ENCODE measurements around the gene FGD5. TPM values are rescaled to one million over a fixed set of nuclear protein-coding genes. Genes with fewer than 3 reads are reported as not detected.

Gene FGD5
- total RNA-seq, 3 donors from 2014 or later = 0.13 to 0.25 TPM; not detected in 1

DNA sequence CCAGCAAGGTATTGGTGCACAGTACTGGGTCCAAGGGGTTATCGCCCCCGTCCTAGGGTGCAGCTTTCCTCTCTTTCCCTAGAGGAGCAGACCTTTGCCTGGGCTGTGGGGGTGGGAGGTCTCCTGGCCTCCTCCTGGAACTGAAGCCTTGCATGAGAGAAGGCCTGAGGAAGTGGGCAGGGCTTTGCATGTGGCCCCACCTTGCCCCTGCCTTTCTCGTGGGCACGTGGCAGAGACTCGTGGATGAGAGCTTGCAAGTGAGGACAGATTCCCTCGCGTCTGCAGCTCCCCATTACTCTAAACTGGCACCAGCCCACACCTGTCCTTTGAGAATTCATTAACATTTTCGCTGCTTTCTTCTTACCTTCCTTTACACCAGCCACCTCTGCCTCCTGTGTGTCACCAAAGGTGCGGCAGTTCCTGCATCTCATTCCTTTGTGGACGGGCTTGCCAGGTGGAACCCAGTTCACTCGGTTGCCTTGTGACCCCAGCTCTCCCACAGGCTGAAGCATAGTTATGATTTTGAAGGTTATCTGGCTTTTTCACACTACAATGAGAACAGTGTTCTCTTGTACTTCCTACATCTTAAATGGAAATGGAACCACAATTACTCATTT is 87.7 kb downstream of the FGD5 start:
- Mint-ChIP-seq H3K27me3 (ENCODE audit: low read depth) (peaks cover 1% of the 10 kb centered on the region), H3K9me3 (peaks cover 8% of the 10 kb centered on the region), H3K4me3 (no peak overlapping the region), H3K36me3 (ENCODE audit: insufficient read depth) (no peaks in the 10 kb centered on the region), H3K4me1 (ENCODE audit: low read depth) (no peaks in the 10 kb centered on the region)
- no peak for DNase-seq
- no peak for ATAC-seq

DNA sequence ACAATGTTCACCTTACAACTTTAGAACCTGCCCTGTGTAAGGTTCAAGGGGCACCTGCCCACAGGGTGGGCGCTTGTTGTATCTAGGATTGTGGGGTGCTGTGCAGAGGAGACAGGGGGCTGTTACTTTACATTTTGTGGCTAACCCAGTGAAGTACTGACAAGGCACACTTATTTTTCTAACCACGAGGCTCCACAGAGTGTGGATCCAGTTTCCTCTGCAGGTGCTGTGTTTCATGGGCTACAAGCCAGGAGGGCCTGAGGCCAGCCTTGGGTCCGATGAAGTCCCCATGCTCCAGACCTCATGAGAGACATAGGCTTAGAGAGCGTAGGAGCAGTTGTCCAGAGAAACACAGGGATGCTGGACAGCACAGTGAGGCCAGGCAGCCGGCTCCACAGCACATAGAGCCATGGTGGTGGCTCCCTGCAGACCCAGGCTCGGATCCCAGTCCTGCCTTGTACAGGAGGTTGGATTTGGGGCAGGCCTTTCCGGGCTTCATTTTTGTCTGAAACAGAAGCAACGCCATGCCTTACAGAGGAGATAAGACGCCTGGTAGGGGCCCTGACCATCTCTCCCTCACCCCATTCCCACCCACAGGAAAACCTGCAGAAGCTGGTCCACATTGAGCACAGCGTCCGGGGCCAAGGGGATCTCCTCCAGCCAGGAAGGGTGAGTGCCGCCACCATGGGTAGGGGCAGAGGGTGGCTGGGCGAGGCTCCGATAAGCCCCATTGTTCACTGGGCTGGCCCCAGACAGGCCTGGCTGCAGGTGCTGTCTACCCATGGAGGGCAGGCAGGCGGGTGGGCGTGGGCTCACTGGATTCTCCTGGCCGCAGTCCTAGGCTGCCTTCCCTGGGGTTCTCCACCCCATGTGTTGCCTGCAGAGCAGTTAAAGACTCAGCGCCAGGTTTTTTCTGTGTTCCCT is 88.5 kb downstream of the FGD5 start:
- H3K36me3 Mint-ChIP-seq (ENCODE audit: insufficient read depth) = no peaks in the 10 kb centered on the region
- ATAC-seq (no peak), DNase-seq (no peak)
- H3K9me3 Mint-ChIP-seq = peaks cover 8% of the 10 kb centered on the region
- H3K27me3 Mint-ChIP-seq (ENCODE audit: low read depth) = peaks cover 4% of the 10 kb centered on the region
- no peak overlapping the region for H3K4me3 Mint-ChIP-seq
- H3K4me1 Mint-ChIP-seq (ENCODE audit: low read depth) = no peaks in the 10 kb centered on the region

DNA sequence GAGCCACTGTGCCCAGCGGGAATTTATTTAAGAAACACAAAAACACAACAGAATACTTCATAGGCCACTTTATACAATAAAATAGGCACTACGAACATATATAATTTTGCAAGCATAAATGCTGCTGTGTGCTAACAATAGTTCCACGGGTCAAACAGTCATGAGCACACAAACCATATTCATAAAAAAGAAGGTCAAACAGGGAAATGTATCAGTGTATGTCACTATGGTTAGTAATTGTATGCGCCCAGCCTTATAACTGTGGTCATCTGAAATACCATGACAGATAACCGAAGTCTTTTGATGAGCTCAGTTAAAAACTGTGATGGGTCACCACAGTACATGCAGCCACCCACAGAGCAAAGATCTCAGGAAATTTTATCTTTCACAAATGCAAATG is 90.5 kb downstream of the FGD5 start:
- Mint-ChIP-seq H3K9me3 (peaks cover 8% of the 10 kb centered on the region), H3K36me3 (ENCODE audit: insufficient read depth) (no peaks in the 10 kb centered on the region), H3K27me3 (ENCODE audit: low read depth) (peaks cover 4% of the 10 kb centered on the region), H3K4me1 (ENCODE audit: low read depth) (no peaks in the 10 kb centered on the region), H3K4me3 (no peak overlapping the region)
- no peak for ATAC-seq
- no peak for DNase-seq

DNA sequence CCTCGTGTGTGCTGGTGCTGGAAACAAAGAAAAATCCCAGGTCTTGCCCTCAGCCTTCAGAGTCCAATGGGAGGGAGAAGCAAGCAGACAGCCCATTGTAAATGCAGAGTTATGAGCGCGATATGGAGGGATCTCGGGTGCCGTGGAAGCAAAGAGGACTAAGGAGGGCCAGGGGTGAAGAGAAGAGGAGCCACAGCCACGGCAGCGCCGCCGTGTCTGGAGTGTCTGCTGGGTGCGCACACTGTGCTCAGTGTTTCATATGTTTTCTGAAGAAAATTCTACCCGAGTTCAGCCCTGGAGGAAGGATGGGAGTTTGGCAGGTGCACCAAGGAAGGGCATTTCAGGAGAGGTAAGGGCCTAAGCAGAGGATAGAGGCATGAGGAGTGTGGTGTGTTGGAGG is 92.9 kb downstream of the FGD5 start:
- Mint-ChIP-seq H3K4me1 (ENCODE audit: low read depth) (no peaks in the 10 kb centered on the region), H3K4me3 (no peak overlapping the region), H3K9me3 (no peaks in the 10 kb centered on the region), H3K36me3 (ENCODE audit: insufficient read depth) (no peaks in the 10 kb centered on the region), H3K27me3 (ENCODE audit: low read depth) (peaks cover 4% of the 10 kb centered on the region)
- DNase-seq = no peak
- ATAC-seq = no peak

DNA sequence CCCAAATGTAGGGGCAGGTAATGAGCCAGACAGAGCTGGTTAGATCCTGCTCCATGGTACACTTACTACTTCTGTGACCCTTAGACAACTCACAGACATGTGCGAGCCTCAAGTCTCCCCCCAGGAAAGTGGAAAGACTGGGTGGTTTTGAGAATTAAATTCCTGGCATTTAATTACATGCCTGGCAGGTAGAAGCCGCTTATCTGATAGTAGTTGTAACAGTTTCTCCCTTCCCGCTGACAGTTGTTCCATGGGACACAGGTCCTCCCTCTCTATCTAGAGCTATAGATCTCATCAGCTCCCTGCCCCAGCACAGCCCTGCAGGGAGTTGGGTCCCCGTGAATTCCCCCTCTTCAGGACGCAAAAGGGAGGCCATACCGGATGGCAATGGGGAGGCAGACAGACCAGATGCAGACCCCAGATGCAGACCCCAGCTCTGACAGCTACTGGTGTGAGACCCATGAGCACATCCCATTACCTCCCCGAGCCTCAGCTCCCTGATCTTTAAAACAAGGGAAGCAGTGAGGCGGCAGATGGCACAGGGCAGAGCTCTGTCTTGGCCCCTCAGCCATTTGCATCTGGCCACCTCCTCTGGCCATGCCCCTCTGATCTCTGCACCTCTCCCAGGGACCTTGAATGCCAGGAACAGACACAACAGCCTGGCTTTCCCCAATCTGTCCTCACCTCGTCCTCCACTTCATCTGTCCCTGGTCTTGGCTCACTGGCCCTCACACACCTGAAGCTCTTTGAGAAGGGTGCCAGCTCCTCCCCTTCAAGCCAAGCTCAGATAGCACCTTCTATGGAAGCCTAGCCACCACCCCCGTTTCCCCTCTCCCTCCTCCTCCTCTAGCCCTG is 94.5 kb downstream of the FGD5 start:
- no peaks in the 10 kb centered on the region for H3K36me3 Mint-ChIP-seq (ENCODE audit: insufficient read depth)

DNA sequence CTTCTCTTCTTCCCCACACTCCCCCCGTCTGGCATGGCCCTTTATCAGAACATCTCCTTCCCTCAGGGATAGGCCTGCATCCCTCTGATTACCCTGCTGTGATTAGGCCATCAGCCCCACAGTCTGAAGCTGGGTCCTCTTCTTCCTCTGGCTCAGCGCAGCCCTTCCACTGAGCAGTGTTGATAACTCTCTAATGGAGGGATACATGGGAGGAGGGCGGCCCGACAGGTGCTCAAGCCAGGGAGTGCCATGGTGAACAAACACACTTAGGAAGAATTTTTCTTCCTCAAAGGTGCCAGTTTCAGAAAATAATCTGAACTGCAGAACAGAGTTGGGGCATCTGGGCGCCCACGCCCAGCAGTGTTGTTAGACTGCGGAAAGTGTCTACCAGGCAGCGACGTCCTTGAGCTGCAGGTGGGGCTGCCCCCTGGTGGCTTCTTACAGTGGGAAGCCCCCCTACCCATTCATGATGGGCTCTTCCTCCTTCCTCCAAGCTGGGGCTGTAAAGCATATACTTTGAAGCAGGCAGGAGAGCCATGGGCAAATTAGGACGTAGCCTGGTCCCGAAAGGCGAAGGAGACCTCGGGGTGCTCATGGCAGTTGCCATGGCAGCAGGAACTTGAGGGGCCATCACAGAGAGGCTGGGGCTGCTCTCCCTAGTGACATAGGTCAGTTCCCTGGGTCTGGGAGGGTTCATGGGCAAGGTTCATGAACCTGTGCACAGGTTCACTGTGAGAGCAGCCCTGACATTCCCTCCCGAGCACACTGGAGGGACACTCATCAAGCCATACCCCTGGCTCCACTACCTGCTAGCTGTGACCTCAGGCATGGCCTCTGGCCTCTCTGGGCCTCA is 95.4 kb downstream of the FGD5 start:
- DNase-seq = no peak
- H3K9me3 Mint-ChIP-seq = no peaks in the 10 kb centered on the region
- peaks cover 4% of the 10 kb centered on the region for H3K27me3 Mint-ChIP-seq (ENCODE audit: low read depth)
- no peak overlapping the region for H3K4me3 Mint-ChIP-seq
- no peaks in the 10 kb centered on the region for H3K36me3 Mint-ChIP-seq (ENCODE audit: insufficient read depth)
- no peaks in the 10 kb centered on the region for H3K4me1 Mint-ChIP-seq (ENCODE audit: low read depth)
- ATAC-seq = no peak

More for the DNA sequence above, 94.5 kb downstream of the FGD5 start:
- Mint-ChIP-seq H3K9me3 (no peaks in the 10 kb centered on the region), H3K4me1 (ENCODE audit: low read depth) (no peaks in the 10 kb centered on the region), H3K4me3 (no peak overlapping the region), H3K27me3 (ENCODE audit: low read depth) (peaks cover 4% of the 10 kb centered on the region)
- DNase-seq (no peak), ATAC-seq (no peak)

DNA sequence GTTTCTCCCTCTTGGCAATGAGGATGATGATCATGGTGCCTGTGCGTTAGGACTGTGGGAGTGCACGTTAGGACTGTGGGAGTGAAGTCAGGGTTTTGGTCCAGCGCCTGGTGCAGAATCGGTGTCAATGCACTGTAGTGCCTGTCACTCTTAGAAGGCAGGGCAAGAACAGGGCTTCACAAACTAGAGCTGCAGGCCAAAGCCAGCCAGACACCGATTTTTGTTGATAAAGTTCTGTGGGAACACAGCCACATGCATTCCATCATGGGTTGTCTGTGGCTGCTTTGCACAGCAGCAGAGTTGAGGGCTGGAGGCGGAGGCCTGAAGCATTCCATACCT is 96.0 kb downstream of the FGD5 start:
- Mint-ChIP-seq H3K27me3 (ENCODE audit: low read depth) (peaks cover 4% of the 10 kb centered on the region), H3K9me3 (no peaks in the 10 kb centered on the region), H3K4me3 (no peak overlapping the region), H3K4me1 (ENCODE audit: low read depth) (no peaks in the 10 kb centered on the region), H3K36me3 (ENCODE audit: insufficient read depth) (no peaks in the 10 kb centered on the region)
- no peak for DNase-seq
- ATAC-seq = no peak

DNA sequence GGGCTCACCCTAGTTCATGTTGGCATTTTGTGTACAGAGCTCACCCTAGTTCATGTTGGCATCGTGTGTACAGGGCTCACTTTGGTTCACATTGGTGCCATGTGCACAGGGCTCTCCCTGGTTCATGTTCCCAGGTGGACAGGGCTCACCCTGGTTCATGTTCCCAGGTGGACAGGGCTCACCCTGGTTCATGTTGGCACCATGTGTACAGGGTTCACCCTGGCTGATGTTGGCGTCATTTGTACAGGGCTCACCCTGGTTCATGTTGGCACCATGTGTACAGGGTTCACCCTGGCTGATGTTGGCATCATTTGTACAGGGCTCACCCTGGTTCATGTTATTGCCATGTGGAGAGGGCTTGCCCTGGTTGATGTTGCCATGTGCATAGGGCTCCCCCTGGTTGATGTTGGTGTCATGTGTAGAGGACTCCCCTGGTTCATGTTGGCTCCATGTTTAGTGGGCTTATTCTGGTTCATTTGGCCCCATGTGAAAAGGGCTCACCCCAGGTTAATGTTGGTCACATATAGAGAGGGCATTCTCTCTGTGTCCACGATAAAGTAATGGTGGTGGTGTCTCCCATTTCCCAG is 97.0 kb downstream of the FGD5 start:
- DNase-seq = no peak
- Mint-ChIP-seq H3K9me3 (no peaks in the 10 kb centered on the region), H3K27me3 (ENCODE audit: low read depth) (peaks cover 4% of the 10 kb centered on the region), H3K4me1 (ENCODE audit: low read depth) (no peaks in the 10 kb centered on the region), H3K36me3 (ENCODE audit: insufficient read depth) (no peaks in the 10 kb centered on the region), H3K4me3 (no peak overlapping the region)
- no peak for ATAC-seq

DNA sequence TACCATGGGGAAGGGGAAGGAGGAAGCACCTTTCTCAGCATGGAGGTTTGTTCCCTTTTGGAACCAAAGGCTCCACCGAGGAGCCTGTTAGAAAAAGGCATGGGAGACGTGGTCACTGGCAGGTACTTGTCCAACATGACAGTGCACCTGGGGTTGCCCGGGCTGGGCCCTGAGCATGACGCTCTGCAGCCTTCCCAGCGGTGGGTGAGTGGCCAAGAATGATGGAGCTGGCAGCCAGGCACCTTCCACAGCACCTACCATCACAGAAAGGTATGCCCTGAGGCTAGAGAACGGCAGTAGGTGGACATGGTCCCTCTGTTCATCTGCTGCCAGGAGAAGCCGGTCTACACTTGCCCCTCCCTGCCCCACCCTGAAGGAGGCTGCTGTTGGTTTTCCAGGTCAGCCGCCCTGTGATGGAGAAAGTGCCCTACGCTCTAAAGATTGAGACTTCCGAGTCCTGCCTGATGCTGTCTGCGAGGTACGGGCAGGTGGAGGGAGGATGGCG is 99.6 kb downstream of the FGD5 start:
- no peaks in the 10 kb centered on the region for H3K36me3 Mint-ChIP-seq (ENCODE audit: insufficient read depth)
- DNase-seq (no peak), ATAC-seq (no peak)
- no peaks in the 10 kb centered on the region for H3K4me1 Mint-ChIP-seq (ENCODE audit: low read depth)
- no peak overlapping the region for H3K4me3 Mint-ChIP-seq
- no peaks in the 10 kb centered on the region for H3K27me3 Mint-ChIP-seq (ENCODE audit: low read depth)
- H3K9me3 Mint-ChIP-seq = no peaks in the 10 kb centered on the region

DNA sequence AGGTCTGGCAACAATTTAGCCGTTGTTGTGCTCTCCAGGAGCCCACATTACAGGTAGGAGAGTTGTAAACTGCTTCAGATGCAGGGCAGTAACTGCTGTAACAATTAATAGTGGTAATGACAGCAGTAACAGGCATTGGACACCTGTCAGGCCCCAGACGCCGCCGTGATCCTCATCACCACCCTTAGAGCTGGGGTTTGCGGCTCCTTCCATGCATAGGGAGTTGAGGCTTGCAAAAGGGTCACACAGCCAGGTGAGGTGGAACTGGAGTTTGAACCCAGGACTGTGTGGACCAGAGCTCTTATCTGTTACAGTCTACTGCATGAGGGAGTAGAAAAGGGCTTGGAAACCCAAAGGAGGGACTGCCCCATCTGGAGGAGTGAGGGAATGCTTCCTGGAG is 101.8 kb downstream of the FGD5 start:
- ATAC-seq = no peak

DNA sequence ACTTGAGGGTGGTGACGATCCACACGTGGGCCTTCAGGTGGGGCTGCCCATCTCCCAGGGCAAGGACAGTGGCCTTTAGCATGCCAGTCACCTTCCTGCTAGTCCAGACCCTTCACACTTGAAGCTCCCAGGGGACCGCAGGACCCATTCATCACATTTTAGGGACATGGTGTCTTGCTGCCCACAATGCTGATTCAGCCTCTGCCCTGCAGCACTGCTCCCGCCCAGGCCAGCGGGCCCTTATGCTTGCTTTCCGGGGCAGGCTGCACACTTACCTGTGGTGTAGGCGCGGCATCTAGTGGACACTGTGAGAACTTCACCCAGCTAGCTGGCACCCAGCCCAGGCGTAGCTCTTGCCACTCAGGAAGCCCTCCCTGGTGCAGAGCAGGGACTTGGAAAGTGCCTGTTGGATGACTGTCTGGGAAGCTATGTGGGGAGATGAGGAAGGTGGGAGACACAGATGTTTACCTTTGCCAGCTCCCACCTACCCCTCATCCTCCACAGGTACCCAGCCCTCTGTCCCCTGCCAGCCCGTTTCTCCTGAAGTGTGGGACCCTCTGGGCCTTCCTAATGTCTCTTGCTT is 102.4 kb downstream of the FGD5 start:
- Mint-ChIP-seq H3K4me1 (ENCODE audit: low read depth) (no peaks in the 10 kb centered on the region), H3K36me3 (ENCODE audit: insufficient read depth) (no peaks in the 10 kb centered on the region), H3K27me3 (ENCODE audit: low read depth) (no peaks in the 10 kb centered on the region), H3K4me3 (no peak overlapping the region), H3K9me3 (no peaks in the 10 kb centered on the region)
- DNase-seq (peak; percentile 77), ATAC-seq (peak; percentile 92 to 93)

More for the DNA sequence above, 101.8 kb downstream of the FGD5 start:
- H3K4me3 Mint-ChIP-seq = no peak overlapping the region
- H3K36me3 Mint-ChIP-seq (ENCODE audit: insufficient read depth) = no peaks in the 10 kb centered on the region
- no peaks in the 10 kb centered on the region for H3K27me3 Mint-ChIP-seq (ENCODE audit: low read depth)
- no peak for DNase-seq
- no peaks in the 10 kb centered on the region for H3K4me1 Mint-ChIP-seq (ENCODE audit: low read depth)
- H3K9me3 Mint-ChIP-seq = no peaks in the 10 kb centered on the region

DNA sequence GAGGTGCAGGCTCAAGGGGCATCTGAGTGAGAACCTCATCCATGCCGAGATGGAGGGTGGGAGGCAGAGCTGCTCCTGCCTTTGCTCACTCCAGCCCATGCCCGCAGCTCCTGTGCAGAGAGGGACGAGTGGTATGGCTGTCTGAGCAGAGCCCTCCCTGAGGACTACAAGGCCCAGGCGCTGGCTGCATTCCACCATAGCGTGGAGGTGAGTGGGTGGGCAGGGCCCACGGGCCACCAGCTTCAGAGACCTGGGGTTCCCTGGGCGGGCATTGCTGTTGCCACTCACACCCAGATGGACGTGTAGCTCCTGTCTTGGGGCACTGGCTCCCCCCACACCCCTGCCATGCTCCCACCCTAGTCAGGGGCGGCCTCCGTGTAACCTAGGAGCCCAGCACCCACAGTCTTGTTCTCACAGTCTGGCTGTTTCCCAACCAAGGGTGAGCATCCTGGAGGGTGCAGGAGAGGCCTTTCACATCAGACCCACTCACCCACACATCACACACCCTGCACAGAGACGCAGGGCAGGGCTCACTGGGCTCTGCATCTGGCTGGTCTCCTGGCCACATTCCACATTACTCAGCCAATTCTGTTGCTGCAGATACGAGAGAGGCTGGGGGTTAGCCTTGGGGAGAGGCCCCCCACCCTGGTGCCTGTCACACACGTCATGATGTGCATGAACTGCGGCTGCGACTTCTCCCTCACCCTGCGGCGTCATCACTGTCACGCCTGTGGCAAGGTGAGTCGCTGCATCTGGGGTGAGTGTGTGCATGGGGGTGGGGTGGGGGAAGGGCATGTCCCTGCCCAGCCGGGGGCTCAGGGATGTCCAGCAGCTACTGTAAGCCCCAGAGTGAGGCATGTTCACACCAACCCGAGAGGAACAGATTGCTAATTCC is 103.3 kb downstream of the FGD5 start:
- no peaks in the 10 kb centered on the region for H3K9me3 Mint-ChIP-seq
- ATAC-seq (no peak), DNase-seq (no peak)
- no peaks in the 10 kb centered on the region for H3K4me1 Mint-ChIP-seq (ENCODE audit: low read depth)
- H3K36me3 Mint-ChIP-seq (ENCODE audit: insufficient read depth) = no peaks in the 10 kb centered on the region
- no peak overlapping the region for H3K4me3 Mint-ChIP-seq
- no peaks in the 10 kb centered on the region for H3K27me3 Mint-ChIP-seq (ENCODE audit: low read depth)

Data from activated T-cell treated with anti-CD3 and anti-CD28 coated beads, Interleukin-2, amount 50 U/mL, for 4 hours (primary cell).